COR-L47 (cell line): ENCODE data around the gene TNFRSF1A.
A peak's percentile ranks its signal among the peaks of the same experiment; 100 is the strongest.

Experiments
- DNase-seq: peaks from one replicate; lab custom pipeline; 2025; lab: John Stamatoyannopoulos, UW

TNFRSF1A gene

GRCh38 chr12:6323340-6323994 lies 18.4 kb downstream of the TNFRSF1A start:
- peak; percentile 16 for DNase-seq

GRCh38 chr12:6322969-6323339 lies 18.9 kb downstream of the TNFRSF1A start:
- no peak for DNase-seq

GRCh38 chr12:6322352-6322751 lies 19.5 kb downstream of the TNFRSF1A start:
- DNase-seq: no peak

- DNase-seq: no peak
Observed at GRCh38 chr12:6321905-6322304, 20.0 kb downstream of the TNFRSF1A start.

- no peak for DNase-seq
Observed at GRCh38 chr12:6319446-6319845, 22.4 kb downstream of the TNFRSF1A start.

- no peak for DNase-seq
Observed at GRCh38 chr12:6318440-6318879, 23.4 kb downstream of the TNFRSF1A start.

GRCh38 chr12:6317693-6318439 lies 24.0 kb downstream of the TNFRSF1A start:
- DNase-seq: no peak

GRCh38 chr12:6316921-6317692 lies 24.8 kb downstream of the TNFRSF1A start:
- no peak for DNase-seq

GRCh38 chr12:6315704-6316597 lies 25.9 kb downstream of the TNFRSF1A start:
- DNase-seq: no peak

GRCh38 chr12:6315184-6315583 lies 26.7 kb downstream of the TNFRSF1A start:
- DNase-seq: no peak

- no peak for DNase-seq
Observed at GRCh38 chr12:6314776-6315175, 27.1 kb downstream of the TNFRSF1A start.

- DNase-seq: no peak
Observed at GRCh38 chr12:6313326-6313940, 28.4 kb downstream of the TNFRSF1A start.

- no peak for DNase-seq
Observed at GRCh38 chr12:6312529-6313325, 29.1 kb downstream of the TNFRSF1A start.

GRCh38 chr12:6311822-6312528 lies 29.9 kb downstream of the TNFRSF1A start:
- no peak for DNase-seq

GRCh38 chr12:6310771-6311610 lies 30.9 kb downstream of the TNFRSF1A start:
- DNase-seq: no peak

GRCh38 chr12:6307529-6307928 lies 34.3 kb downstream of the TNFRSF1A start:
- no peak for DNase-seq

- no peak for DNase-seq
Observed at GRCh38 chr12:6306599-6307220, 35.2 kb downstream of the TNFRSF1A start.

- no peak for DNase-seq
Observed at GRCh38 chr12:6306151-6306550, 35.7 kb downstream of the TNFRSF1A start.

GRCh38 chr12:6303071-6303470 lies 38.8 kb downstream of the TNFRSF1A start:
- no peak for DNase-seq
